ENCODE measurements around the gene PRKCH.

DNA sequence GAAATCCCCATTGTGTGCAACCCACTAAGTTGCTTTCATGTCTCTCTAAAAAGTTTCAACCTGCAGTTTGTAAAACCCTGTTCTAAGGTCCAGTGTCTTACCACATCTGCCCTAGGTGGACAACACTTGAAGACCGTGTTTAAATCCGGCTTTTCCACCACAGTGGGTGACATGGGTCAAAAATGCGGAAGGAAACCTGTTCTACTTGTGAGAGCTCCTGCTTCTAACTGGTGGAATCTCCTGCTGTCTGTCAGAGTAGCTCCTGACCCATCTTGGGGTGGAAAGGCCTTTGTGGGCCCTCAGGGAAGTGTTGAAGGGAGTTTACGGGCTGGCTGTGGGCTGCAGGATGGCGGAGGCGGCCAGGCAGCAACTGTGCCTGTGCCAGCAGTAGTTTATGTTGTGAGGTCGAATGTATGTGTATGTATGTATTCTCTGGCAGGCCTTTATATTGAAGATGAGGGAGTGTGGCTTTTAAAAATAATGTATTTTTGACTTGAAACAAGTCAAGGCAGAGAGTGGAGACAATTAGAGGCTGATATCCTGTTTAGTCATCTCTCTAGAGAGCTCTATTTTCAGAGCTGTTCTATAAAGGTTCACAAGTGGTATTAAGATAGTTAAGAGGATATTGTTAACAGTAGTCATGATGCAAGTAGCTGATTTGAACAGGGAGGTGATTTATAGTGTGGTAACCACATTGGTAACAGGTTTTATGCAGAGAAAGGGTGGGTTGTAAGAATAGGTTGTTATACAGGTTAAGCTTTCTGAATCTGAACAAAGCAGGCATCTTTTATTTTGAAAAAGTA is 67.0 kb downstream of the PRKCH start:
- TF ChIP-seq EZH2 (IDR thresholded peaks at IDR 0.05; ENCODE audit: insufficient read depth, poor library complexity, severe bottlenecking) (no peak), EZH2phosphoT487 (IDR thresholded peaks at IDR 0.05; ENCODE audit: insufficient read depth, low read depth) (no peak)

All from GM23248 (cell line).